Activated CD4-positive, alpha-beta T cell treated with anti-CD3 and anti-CD28 coated beads, Interleukin-2, amount 50 U/mL, for 16 hours (primary cell): ENCODE measurements around the gene DNAH8.

Source experiments
- DNase-seq: peaks from one replicate; pipeline ENCODE4 v3.0.0-alpha.2; 2020

The DNAH8 gene

GRCh38 chr6:38976801-38977500, 261.8 kb downstream of the DNAH8 start:
- no peak for DNase-seq

- DNase-seq, result no peak
Observed at GRCh38 chr6:38978139-38978704, 263.1 kb downstream of the DNAH8 start.

- no peak for DNase-seq
Observed at GRCh38 chr6:38982470-38982869, 267.4 kb downstream of the DNAH8 start.

GRCh38 chr6:38984723-38985122, 269.6 kb downstream of the DNAH8 start:
- no peak for DNase-seq

GRCh38 chr6:38985839-38986238, 270.7 kb downstream of the DNAH8 start:
- DNase-seq, result no peak

- DNase-seq, result no peak
Observed at GRCh38 chr6:38987503-38987902, 272.4 kb downstream of the DNAH8 start.

GRCh38 chr6:38988736-38989449, 273.8 kb downstream of the DNAH8 start:
- DNase-seq, result no peak

GRCh38 chr6:38990475-38990874, 275.4 kb downstream of the DNAH8 start:
- DNase-seq, result no peak

GRCh38 chr6:38996676-38997075, 281.6 kb downstream of the DNAH8 start:
- DNase-seq, result no peak

- peak; percentile 21 for DNase-seq
Observed at GRCh38 chr6:38997128-38997761, 282.1 kb downstream of the DNAH8 start.

GRCh38 chr6:39003072-39003471, 288.0 kb downstream of the DNAH8 start:
- DNase-seq, result no peak

GRCh38 chr6:39003492-39003891, 288.4 kb downstream of the DNAH8 start:
- no peak for DNase-seq

- DNase-seq, result no peak
Observed at GRCh38 chr6:39004801-39005200, 289.7 kb downstream of the DNAH8 start.

- DNase-seq, result no peak
Observed at GRCh38 chr6:39005774-39006173, 290.7 kb downstream of the DNAH8 start.

- DNase-seq, result no peak
Observed at GRCh38 chr6:39007575-39007974, 292.5 kb downstream of the DNAH8 start.

GRCh38 chr6:39008737-39009136, 293.6 kb downstream of the DNAH8 start:
- DNase-seq, result no peak

GRCh38 chr6:39009476-39009875, 294.4 kb downstream of the DNAH8 start:
- no peak for DNase-seq

GRCh38 chr6:39016839-39017546, 301.9 kb downstream of the DNAH8 start:
- no peak for DNase-seq

- DNase-seq, result no peak
Observed at GRCh38 chr6:39017547-39017880, 302.4 kb downstream of the DNAH8 start.

- DNase-seq, result no peak
Observed at GRCh38 chr6:39018103-39018502, 303.0 kb downstream of the DNAH8 start.

GRCh38 chr6:39020136-39020535, 305.0 kb downstream of the DNAH8 start:
- no peak for DNase-seq

GRCh38 chr6:39021041-39021440, 305.9 kb downstream of the DNAH8 start:
- DNase-seq, result no peak

- no peak for DNase-seq
Observed at GRCh38 chr6:39021779-39022178, 306.7 kb downstream of the DNAH8 start.
